Adrenal gland (tissue), 12 donors: ENCODE data around the gene TNRC6B. TPM values are rescaled to one million over a fixed set of nuclear protein-coding genes. Genes with fewer than 3 reads are reported as not detected.

Experiments
- DNase-seq, 7 donors: peaks; one replicate each; pipeline ENCODE4 v3.0.0-alpha.2; 2019 to 2020
- H3K27ac ChIP-seq, 5 donors: fragments of 200-600 bp; sonication (generic) in 4 of 5; 1 replicate in 3 of 5; 2 replicates in 2 of 5; pipeline versions ENCODE4 v1.5.1 to v1.8.0; 2016 to 2020; ENCODE audit warnings: mild to moderate bottlenecking in 1 of 5
- H3K27me3 ChIP-seq: fragments of 200-600 bp; 2 replicates; pipeline ENCODE4 v1.8.0; 2021
- H3K36me3 ChIP-seq, 2 donors: fragments of 200-600 bp; replicated peaks in 1 of 2; 1 replicate in 1 of 2; 2 replicates in 1 of 2; pipeline versions ENCODE4 v1.5.1 to v1.8.0; 2018 to 2022
- H3K4me1 ChIP-seq, 2 donors: fragments of 200-600 bp; replicated peaks in 1 of 2; 1 replicate in 1 of 2; 2 replicates in 1 of 2; pipeline versions ENCODE4 v1.5.1 to v1.8.0; 2018 to 2021
- H3K4me3 ChIP-seq, 4 donors: fragments of 200-600 bp; sonication (generic) in 3 of 4; one replicate each; pipeline ENCODE4 v1.5.1; 2016 to 2018
- H3K9me3 ChIP-seq, 3 donors: fragments of 200-600 bp; sonication (generic) in 1 of 3; replicated peaks in 1 of 3; 1 replicate in 2 of 3; 2 replicates in 1 of 3; pipeline versions ENCODE4 v1.5.1 to v1.8.0; 2016 to 2021
- CTCF ChIP-seq, 6 experiments: fragments of 450-650 bp in 4 of 6; fragments of 200-600 bp in 2 of 6; sonication (generic) in 1 of 6; IDR thresholded peaks; 1 replicate in 5 of 6; 2 replicates in 1 of 6; pipeline versions ENCODE4 v1.5.1 to v1.8.0; 2016 to 2021; ENCODE audit warnings: antibody characterized with exemption in 6 of 6, mild to moderate bottlenecking in 2 of 6, moderate library complexity in 1 of 6
- POLR2A ChIP-seq, 2 donors: fragments of 450-650 bp; IDR thresholded peaks; one replicate each; pipeline ENCODE4 v1.6.1; 2017; ENCODE audit warnings: antibody characterized with exemption in 2 of 2, mild to moderate bottlenecking in 2 of 2, moderate library complexity in 1 of 2
- WGBS, 4 donors: extraction: QIAGEN DNeasy Blood & Tissue Kit in 2 of 4; methylation state at CpG; one replicate each; pipeline versions ENCODE4 v1.1.5 to v1.1.7; 2013 to 2017; 5-methylcytosine and 5-hydroxymethylcytosine counted together
- intact Hi-C, 2 donors: fragments of 100-400 bp; cut with DNase I; formaldehyde crosslinking; loops; one replicate each; pipeline versions ENCODE4 v1.14.1 to v1.15.0; 2022 to 2023
- polyA plus RNA-seq, 3 donors: library from polyadenylated mRNA; stranded (reverse); fragments of 200-250 nt in 2 of 3; fragments of 350-450 nt in 1 of 3; fragmentation: Illumina TruSeq in 1 of 3; extraction: RNeasy Lipid Tissue Mini Kit (QIAGEN cat#74804) in 1 of 3; gene quantifications; one replicate each; pipeline ENCODE4 v1.2.3, GENCODE V29; 2013 to 2014
- total RNA-seq, 9 donors: library from RNA; depleted of rRNA in 4 of 9; stranded (reverse); fragments of >200 nt in 4 of 9; fragments of 120-200 nt in 1 of 9; fragmentation: NEBNext Ultra II Directional in 1 of 9; extraction: Animal tissue kit (Norgen Biotek cat#: 25700) in 1 of 9; gene quantifications; one replicate each; pipeline versions ENCODE4 v1.1.0 to v1.2.4, GENCODE V29; 2013 to 2023
- donor health status: healthy with polysubstance abuse.
- donor health status: Bipolar disorder and iron deficiency.
- donor health status: DM: yes; HTN: yes; CAD: no.
- donor health status: DM: no; HTN: no; CAD: no.
- donor health status: DM: no; HTN: no; CAD: no.
- donor health status: DM: yes; HTN: yes; CAD: no.

The TNRC6B gene
- total and polyA plus RNA-seq, 12 donors: 2.8 to 57.6 (median 32.8) TPM

DNA sequence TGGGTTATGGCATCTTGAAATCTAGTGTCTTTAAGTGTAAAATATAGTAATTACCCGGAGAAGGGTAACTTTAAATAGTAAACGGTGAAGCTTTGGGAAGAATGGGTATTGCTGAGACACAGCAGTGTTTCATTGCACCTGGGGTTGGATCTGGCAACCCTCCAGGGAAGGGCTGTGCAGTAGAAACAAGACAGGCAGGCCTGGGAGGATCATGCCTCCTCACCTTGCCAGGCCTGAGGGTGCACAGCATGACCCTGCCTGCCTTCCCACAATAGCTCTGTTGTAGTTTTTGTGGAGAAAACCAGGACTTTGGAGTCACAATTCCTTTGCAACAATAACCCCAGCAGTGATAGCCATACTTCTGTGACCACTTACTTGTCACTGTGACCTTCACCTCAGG, 104.0 kb downstream of the TNRC6B start:
- intact Hi-C loops: no loop called here
- DNase-seq: no peak
- 80 to 100% (median 89%) methylated on average over 2 of the region's 2 CpGs for WGBS, 4 donors
- Histone ChIP-seq H3K36me3 (peaks cover 0 to 31% of the 10 kb centered on the region in 2 donors), H3K4me3 (no peak overlapping the region), H3K27ac (no peak overlapping the region), H3K9me3 (no peaks in the 10 kb centered on the region), H3K4me1 (peaks cover 6 to 14% of the 10 kb centered on the region in 2 donors), H3K27me3 (no peaks in the 10 kb centered on the region)
- no peak for TF ChIP-seq CTCF (IDR thresholded peaks at IDR 0.05)
- TF ChIP-seq POLR2A (IDR thresholded peaks at IDR 0.05): no peak

- 81 to 90% (median 82%) methylated on average over 7 of the region's 7 CpGs for WGBS, 4 donors
These were observed 107.8 kb downstream of the TNRC6B start for GRCh38 chr22:40285513-40285912.

GRCh38 chr22:40289991-40290459, 112.3 kb downstream of the TNRC6B start:
- DNase-seq: peak in 2 of 7 donors; percentile 10 to 75
- peaks cover 0 to 59% of the 10 kb centered on the region in 2 donors for H3K36me3 ChIP-seq
- no peaks in the 10 kb centered on the region for H3K9me3 ChIP-seq
- no peaks in the 10 kb centered on the region for H3K4me1 ChIP-seq
- intact Hi-C loops: no loop called here
- no peak overlapping the region for H3K4me3 ChIP-seq
- 66 to 81% (median 71%) methylated on average over 16 of the region's 16 CpGs for WGBS, 4 donors
- no peaks in the 10 kb centered on the region for H3K27me3 ChIP-seq
- TF ChIP-seq POLR2A (IDR thresholded peaks at IDR 0.05) (no peak), CTCF (IDR thresholded peaks at IDR 0.05) (no peak)
- peak overlapping the region in 2 of 5 donors; percentile 14 to 31 for H3K27ac ChIP-seq

More at GRCh38 chr22:40285513-40285912, 107.8 kb downstream of the TNRC6B start:
- intact Hi-C loops: no loop called here
- no peak for DNase-seq
- H3K4me3 ChIP-seq: no peak overlapping the region
- H3K4me1 ChIP-seq: no peaks in the 10 kb centered on the region
- no peak overlapping the region for H3K27ac ChIP-seq
- TF ChIP-seq CTCF (IDR thresholded peaks at IDR 0.05) (no peak), POLR2A (IDR thresholded peaks at IDR 0.05) (no peak)
- no peaks in the 10 kb centered on the region for H3K27me3 ChIP-seq
- H3K36me3 ChIP-seq: peaks cover 0 to 56% of the 10 kb centered on the region in 2 donors
- no peaks in the 10 kb centered on the region for H3K9me3 ChIP-seq

- Histone ChIP-seq H3K4me3 (no peak overlapping the region), H3K27ac (peak overlapping the region in 1 of 5 donors; percentile 31), H3K4me1 (no peaks in the 10 kb centered on the region), H3K36me3 (peaks cover 0 to 63% of the 10 kb centered on the region in 2 donors), H3K27me3 (no peaks in the 10 kb centered on the region), H3K9me3 (no peaks in the 10 kb centered on the region)
- intact Hi-C loops: no loop called here
- no peak for TF ChIP-seq CTCF (IDR thresholded peaks at IDR 0.05)
- TF ChIP-seq POLR2A (IDR thresholded peaks at IDR 0.05): no peak
- no peak for DNase-seq
- 92 to 97% (median 95%) methylated on average over 7 of the region's 7 CpGs for WGBS, 4 donors
These were observed 112.8 kb downstream of the TNRC6B start for GRCh38 chr22:40290516-40290915.
